HL-60 (cell line): ENCODE results near the gene HLA-DQB1.
"Not testable (repeated sequence)": the region's sequence is repeated elsewhere in the genome, so short reads cannot be mapped to it uniquely, and the experiment has no call there.

Source experiments
- DNase-seq, 2 experiments: peaks; one replicate each; pipeline ENCODE4 v3.0.0-alpha.2; 2010 to 2020; ENCODE audit warnings: low read depth in 1 of 2, low spot score in 1 of 2
- H3K27ac ChIP-seq: fragments of 250-450 bp; sonication (Bioruptor Pico); replicated peaks from 2 replicates; pipeline ENCODE4 v1.5.1; 2020; ENCODE audit warnings: mild to moderate bottlenecking, moderate library complexity
- H3K27me3 ChIP-seq: fragments of 250-450 bp; sonication (Bioruptor Pico); 2 replicates; pipeline ENCODE4 v1.5.1; 2021; ENCODE audit warnings: mild to moderate bottlenecking, moderate library complexity; ENCODE audit not compliant: insufficient read depth, poor library complexity, severe bottlenecking
- H3K4me3 ChIP-seq: replicated peaks from 2 replicates; pipeline ENCODE4 v1.5.1; 2011; ENCODE audit warnings: mild to moderate bottlenecking, control low read depth, low read length; ENCODE audit not compliant: insufficient read depth
- CTCF ChIP-seq: IDR thresholded peaks from one replicate; pipeline ENCODE4 v1.5.1; 2011; ENCODE audit warnings: low read length, control low read depth, inconsistent platforms; ENCODE audit not compliant: insufficient read depth
- GABPA ChIP-seq: IDR thresholded peaks from 2 replicates; pipeline ENCODE4 v1.6.1; 2012; ENCODE audit warnings: low read depth
- POLR2AphosphoS5 ChIP-seq: IDR thresholded peaks from 2 replicates; pipeline ENCODE4 v1.6.1; 2012; ENCODE audit warnings: low read depth
- SPI1 ChIP-seq: IDR thresholded peaks from 2 replicates; pipeline ENCODE4 v1.6.1; 2012; ENCODE audit warnings: low read depth, mild to moderate bottlenecking, borderline replicate concordance
- TF ChIP-seq, protein P1 (sequence below): IDR thresholded peaks from 2 replicates; pipeline ENCODE4 v1.6.1; 2012; ENCODE audit warnings: low read depth; ENCODE audit not compliant: insufficient replicate concordance

HLA-DQB1 gene

DNA sequence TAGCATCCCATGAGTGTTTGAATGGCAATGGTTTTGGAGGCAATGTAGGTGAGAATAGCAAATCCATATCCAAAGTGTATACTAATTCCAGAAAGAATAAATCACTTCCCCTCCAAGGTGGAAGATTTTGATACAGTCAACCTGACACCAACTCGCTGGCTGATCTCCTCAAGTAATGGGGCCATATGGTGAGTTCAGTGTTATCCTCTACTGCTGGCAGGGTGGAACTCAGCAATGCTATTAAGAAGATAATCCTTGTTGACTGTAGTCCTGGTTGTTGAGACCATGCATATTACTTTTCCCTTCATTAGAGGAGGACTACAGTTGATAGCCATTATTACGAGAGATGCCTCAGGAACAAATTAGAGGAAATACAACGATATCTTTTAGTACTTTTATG lies 17.8 kb upstream of the HLA-DQB1 start:
- no peak overlapping the region for H3K4me3 ChIP-seq
- no peaks in the 10 kb centered on the region for H3K27me3 ChIP-seq
- no peak overlapping the region for H3K27ac ChIP-seq
- no peak for DNase-seq
- TF ChIP-seq GABPA = no peak
- TF ChIP-seq SPI1 = no peak
- TF ChIP-seq, protein P1, sequence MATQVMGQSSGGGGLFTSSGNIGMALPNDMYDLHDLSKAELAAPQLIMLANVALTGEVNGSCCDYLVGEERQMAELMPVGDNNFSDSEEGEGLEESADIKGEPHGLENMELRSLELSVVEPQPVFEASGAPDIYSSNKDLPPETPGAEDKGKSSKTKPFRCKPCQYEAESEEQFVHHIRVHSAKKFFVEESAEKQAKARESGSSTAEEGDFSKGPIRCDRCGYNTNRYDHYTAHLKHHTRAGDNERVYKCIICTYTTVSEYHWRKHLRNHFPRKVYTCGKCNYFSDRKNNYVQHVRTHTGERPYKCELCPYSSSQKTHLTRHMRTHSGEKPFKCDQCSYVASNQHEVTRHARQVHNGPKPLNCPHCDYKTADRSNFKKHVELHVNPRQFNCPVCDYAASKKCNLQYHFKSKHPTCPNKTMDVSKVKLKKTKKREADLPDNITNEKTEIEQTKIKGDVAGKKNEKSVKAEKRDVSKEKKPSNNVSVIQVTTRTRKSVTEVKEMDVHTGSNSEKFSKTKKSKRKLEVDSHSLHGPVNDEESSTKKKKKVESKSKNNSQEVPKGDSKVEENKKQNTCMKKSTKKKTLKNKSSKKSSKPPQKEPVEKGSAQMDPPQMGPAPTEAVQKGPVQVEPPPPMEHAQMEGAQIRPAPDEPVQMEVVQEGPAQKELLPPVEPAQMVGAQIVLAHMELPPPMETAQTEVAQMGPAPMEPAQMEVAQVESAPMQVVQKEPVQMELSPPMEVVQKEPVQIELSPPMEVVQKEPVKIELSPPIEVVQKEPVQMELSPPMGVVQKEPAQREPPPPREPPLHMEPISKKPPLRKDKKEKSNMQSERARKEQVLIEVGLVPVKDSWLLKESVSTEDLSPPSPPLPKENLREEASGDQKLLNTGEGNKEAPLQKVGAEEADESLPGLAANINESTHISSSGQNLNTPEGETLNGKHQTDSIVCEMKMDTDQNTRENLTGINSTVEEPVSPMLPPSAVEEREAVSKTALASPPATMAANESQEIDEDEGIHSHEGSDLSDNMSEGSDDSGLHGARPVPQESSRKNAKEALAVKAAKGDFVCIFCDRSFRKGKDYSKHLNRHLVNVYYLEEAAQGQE = no peak
- no peak for TF ChIP-seq CTCF
- no peak for TF ChIP-seq POLR2AphosphoS5

DNA sequence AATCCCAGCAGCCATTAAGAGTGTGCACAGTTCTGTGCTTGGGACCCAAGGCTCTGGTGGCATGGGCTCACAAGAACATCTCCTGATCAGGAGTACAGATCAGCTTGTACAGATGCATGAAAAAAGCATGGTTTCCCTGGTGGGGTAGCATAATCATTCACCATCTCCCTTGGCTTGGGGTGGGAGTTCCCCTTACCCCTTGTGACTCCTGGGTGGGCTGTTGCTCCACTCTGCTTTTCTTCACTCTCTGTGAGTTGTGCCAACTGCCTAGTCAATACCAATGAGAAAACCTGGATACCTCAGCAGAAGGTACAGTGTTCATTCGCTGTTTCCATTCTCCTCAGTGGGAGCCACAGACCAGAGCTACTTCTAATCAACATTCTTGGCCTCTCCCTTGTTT lies 13.6 kb upstream of the HLA-DQB1 start:
- H3K27me3 ChIP-seq = no peaks in the 10 kb centered on the region
- TF ChIP-seq CTCF (no peak), POLR2AphosphoS5 (no peak), SPI1 (no peak), GABPA (no peak)
- TF ChIP-seq, protein P1 = no peak
- H3K27ac ChIP-seq = no peak overlapping the region
- DNase-seq = no peak
- H3K4me3 ChIP-seq = no peak overlapping the region

GRCh38 chr6:32679492-32679891 lies 13.0 kb upstream of the HLA-DQB1 start:
- H3K27me3 ChIP-seq = no peaks in the 10 kb centered on the region
- no peak overlapping the region for H3K27ac ChIP-seq
- TF ChIP-seq GABPA (no peak), POLR2AphosphoS5 (no peak), CTCF (no peak), SPI1 (no peak)
- TF ChIP-seq, protein P1 = no peak
- no peak for DNase-seq
- no peak overlapping the region for H3K4me3 ChIP-seq

- H3K27ac ChIP-seq, H3K4me3 ChIP-seq, DNase-seq, H3K27me3 ChIP-seq: not testable (repeated sequence)
These were observed 7.7 kb upstream of the HLA-DQB1 start for GRCh38 chr6:32674123-32674522.

DNA sequence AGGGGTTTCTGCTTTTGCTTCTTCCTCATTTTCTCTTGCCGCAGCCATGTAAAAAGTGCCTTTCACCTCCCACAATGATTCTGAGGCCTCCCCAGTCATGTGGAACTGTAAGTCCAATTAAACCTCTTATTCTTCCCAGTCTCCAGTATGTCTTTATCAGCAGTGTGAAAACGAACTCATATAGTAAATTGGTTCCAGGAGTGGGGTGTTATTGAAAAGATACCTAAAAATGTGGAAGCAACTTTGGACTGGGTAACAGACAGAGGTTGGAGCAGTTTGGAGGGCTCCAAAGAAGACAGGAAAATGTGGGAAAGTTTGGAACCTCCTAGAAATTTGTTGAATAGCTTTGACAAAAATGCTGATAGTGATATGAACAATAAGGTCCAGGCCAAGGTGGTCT lies 5.5 kb upstream of the HLA-DQB1 start:
- H3K27ac ChIP-seq, H3K27me3 ChIP-seq, DNase-seq, H3K4me3 ChIP-seq: not testable (repeated sequence)
